Ovary (tissue), 9 donors: ENCODE results near the gene LCN1. TPM values are rescaled to one million over a fixed set of nuclear protein-coding genes. Genes with fewer than 3 reads are reported as not detected.

Experiments used
- DNase-seq, 5 donors: peaks; one replicate each; pipeline ENCODE4 v3.0.0-alpha.2; 2019 to 2020
- H3K27ac ChIP-seq, 2 donors: fragments of 200-600 bp; one replicate each; pipeline versions ENCODE4 v1.5.1 to v1.8.0; 2019 to 2022
- H3K27me3 ChIP-seq: fragments of 200-600 bp; one replicate; pipeline ENCODE4 v1.8.0; 2022
- H3K36me3 ChIP-seq: fragments of 200-600 bp; sonication (generic); one replicate; pipeline ENCODE4 v1.5.1; 2019
- H3K4me1 ChIP-seq: one replicate; pipeline ENCODE4 v1.8.1; 2013; ENCODE audit warnings: mild to moderate bottlenecking, moderate library complexity; ENCODE audit not compliant: insufficient read depth
- H3K4me3 ChIP-seq: fragments of 200-600 bp; sonication (generic); one replicate; pipeline ENCODE4 v1.5.1; 2017
- H3K9me3 ChIP-seq, 2 donors: fragments of 200-600 bp in 1 of 2; sonication (generic) in 1 of 2; one replicate each; pipeline versions ENCODE4 v1.5.1 to v1.8.1; 2013 to 2019; ENCODE audit warnings: mild to moderate bottlenecking in 1 of 2, moderate library complexity in 1 of 2
- CTCF ChIP-seq, 3 donors: fragments of 450-650 bp in 2 of 3; fragments of 200-600 bp in 1 of 3; IDR thresholded peaks; one replicate each; pipeline versions ENCODE4 v1.5.1 to v1.8.0; 2016 to 2022; ENCODE audit warnings: antibody characterized with exemption in 3 of 3, mild to moderate bottlenecking in 1 of 3
- EP300 ChIP-seq: sonication (generic); formaldehyde crosslinking; IDR thresholded peaks from one replicate; pipeline ENCODE4 v1.6.1; 2017; ENCODE audit warnings: antibody characterized with exemption
- POLR2A ChIP-seq: fragments of 450-650 bp; IDR thresholded peaks from one replicate; pipeline ENCODE4 v1.6.1; 2017; ENCODE audit warnings: antibody characterized with exemption, mild to moderate bottlenecking, moderate library complexity
- WGBS, 3 donors: extraction: QIAGEN DNeasy Blood & Tissue Kit in 1 of 3; methylation state at CpG; one replicate each; pipeline versions ENCODE4 v1.1.5 to v1.1.7; 2013 to 2017; 5-methylcytosine and 5-hydroxymethylcytosine counted together
- intact Hi-C, 4 donors: fragments of 100-400 bp; cut with DNase I; formaldehyde crosslinking; loops; one replicate each; pipeline versions ENCODE4 v1.11.0 to v1.15.1; 2022 to 2023
- polyA plus RNA-seq, 2 donors: library from polyadenylated mRNA; stranded (reverse); fragments of 200-250 nt in 1 of 2; fragments of 350-450 nt in 1 of 2; fragmentation: Illumina TruSeq in 1 of 2; extraction: RNeasy Lipid Tissue Mini Kit (QIAGEN cat#74804) in 1 of 2; gene quantifications; one replicate each; pipeline ENCODE4 v1.2.3, GENCODE V29; 2013 to 2014
- total RNA-seq, 7 donors: library from RNA; depleted of rRNA in 2 of 7; stranded (reverse); fragments of >200 nt in 2 of 7; fragmentation: NEBNext Ultra II Directional in 3 of 7; extraction: Animal tissue kit (Norgen Biotek cat#: 25700) in 3 of 7; gene quantifications; one replicate each; pipeline versions ENCODE4 v1.1.0 to v1.2.4, GENCODE V29; 2016 to 2023
- donor health status: DM: no; HTN: no; CAD: no; lungs with moderate emphysema.
- donor health status: DM: no; HTN: no; CAD: no.
- donor health status: Bipolar disorder and iron deficiency.
- donor health status: DM: yes; HTN: yes; CAD: no.
- donor health status: DM: no; HTN: no; CAD: no.
- donor health status: DM: yes; HTN: yes; CAD: no.

The LCN1 gene
- total and polyA plus RNA-seq, 9 donors: 2.3 to 5.3 TPM; not detected in 7

DNA sequence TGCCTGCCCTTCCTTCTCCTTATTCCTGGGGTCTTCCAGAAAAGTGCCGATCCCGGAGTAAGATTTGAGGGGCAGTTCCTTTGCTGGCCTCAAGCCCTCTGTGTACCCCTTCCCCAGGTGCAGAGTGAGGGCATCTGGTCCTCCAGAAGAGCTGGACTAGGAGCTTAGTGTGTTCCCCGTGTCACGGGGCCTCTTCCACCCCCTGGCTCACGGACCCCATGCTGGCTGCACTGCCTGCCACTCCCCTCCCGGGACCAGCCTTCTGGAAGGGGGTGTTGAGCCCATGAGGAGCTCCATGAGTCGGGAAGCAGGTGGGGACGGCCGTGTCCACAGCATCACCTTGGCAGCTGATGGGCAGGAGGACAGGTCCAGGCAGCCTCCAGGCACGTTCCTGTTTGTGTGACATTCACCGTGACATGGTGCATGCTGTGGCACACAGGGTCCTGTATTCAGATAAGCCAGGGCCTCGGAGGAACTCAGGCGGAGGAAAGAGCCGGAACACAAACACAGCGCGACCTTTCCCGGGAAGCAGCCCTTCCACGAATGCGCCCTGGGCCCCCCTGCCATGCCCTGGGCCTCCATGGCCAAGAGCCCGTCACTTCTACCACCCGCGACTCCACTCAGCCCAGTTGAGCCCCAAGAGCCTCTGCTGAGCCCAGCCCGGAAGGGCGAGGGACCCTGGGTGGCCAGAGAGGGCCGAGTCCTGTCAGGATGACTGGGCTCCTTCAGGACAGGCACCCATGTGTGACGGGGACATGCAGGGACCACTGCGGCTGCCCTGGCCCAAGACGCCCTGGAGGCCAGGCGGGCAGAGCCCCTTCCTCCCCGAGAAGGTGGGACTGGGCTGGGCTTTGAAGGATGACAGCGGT, 5.9 kb upstream of the LCN1 start:
- Histone ChIP-seq H3K4me1 (no peaks in the 10 kb centered on the region), H3K9me3 (no peaks in the 10 kb centered on the region), H3K36me3 (no peaks in the 10 kb centered on the region), H3K27ac (no peak overlapping the region), H3K4me3 (no peak overlapping the region), H3K27me3 (no peaks in the 10 kb centered on the region)
- DNase-seq: peak in 1 of 5 donors; percentile 10
- 84 to 87% (median 85%) methylated on average over 30 to 31 of the region's 31 CpGs for WGBS, 3 donors
- no peak for TF ChIP-seq CTCF (IDR thresholded peaks at IDR 0.05)
- TF ChIP-seq POLR2A: no peak
- TF ChIP-seq EP300: no peak
- intact Hi-C loops: no loop called here

- no peaks in the 10 kb centered on the region for H3K4me1 ChIP-seq
- intact Hi-C loops: no loop called here
- WGBS, 3 donors: 75 to 84% (median 77%) methylated on average over 25 of the region's 25 CpGs
- no peaks in the 10 kb centered on the region for H3K9me3 ChIP-seq
- no peaks in the 10 kb centered on the region for H3K36me3 ChIP-seq
- H3K27me3 ChIP-seq: no peaks in the 10 kb centered on the region
- no peak overlapping the region for H3K4me3 ChIP-seq
- peak in 1 of 5 donors; percentile 4 for DNase-seq
- TF ChIP-seq CTCF (IDR thresholded peaks at IDR 0.05): no peak
- TF ChIP-seq EP300: no peak
- no peak for TF ChIP-seq POLR2A
- no peak overlapping the region for H3K27ac ChIP-seq
Measured at GRCh38 chr9:135516132-135516860, 4.9 kb upstream of the LCN1 start.

- H3K4me3 ChIP-seq: no peak overlapping the region
- 86 to 90% (median 89%) methylated on average over 24 of the region's 24 CpGs for WGBS, 3 donors
- intact Hi-C loops: no loop called here
- no peak for TF ChIP-seq CTCF (IDR thresholded peaks at IDR 0.05)
- TF ChIP-seq POLR2A: no peak
- TF ChIP-seq EP300: no peak
- no peak for DNase-seq
- H3K36me3 ChIP-seq: no peaks in the 10 kb centered on the region
- no peaks in the 10 kb centered on the region for H3K4me1 ChIP-seq
- no peak overlapping the region for H3K27ac ChIP-seq
- H3K9me3 ChIP-seq: no peaks in the 10 kb centered on the region
- H3K27me3 ChIP-seq: no peaks in the 10 kb centered on the region
Measured at GRCh38 chr9:135517407-135517822, 3.8 kb upstream of the LCN1 start.

GRCh38 chr9:135519179-135519971, 1.9 kb upstream of the LCN1 start:
- Histone ChIP-seq H3K36me3 (no peaks in the 10 kb centered on the region), H3K4me1 (no peaks in the 10 kb centered on the region), H3K27ac (no peak overlapping the region), H3K4me3 (no peak overlapping the region), H3K27me3 (no peaks in the 10 kb centered on the region), H3K9me3 (no peaks in the 10 kb centered on the region)
- 89 to 94% (median 93%) methylated on average over 10 of the region's 10 CpGs for WGBS, 3 donors
- no peak for TF ChIP-seq CTCF (IDR thresholded peaks at IDR 0.05)
- no peak for TF ChIP-seq EP300
- TF ChIP-seq POLR2A: no peak
- DNase-seq: peak in 1 of 5 donors; percentile 1
- intact Hi-C loops: no loop called here
